ENCODE measurements around the gene CCT4. TPM values are rescaled to one million over a fixed set of nuclear protein-coding genes. Genes with fewer than 3 reads are reported as not detected.

CCT4 gene, protein sequence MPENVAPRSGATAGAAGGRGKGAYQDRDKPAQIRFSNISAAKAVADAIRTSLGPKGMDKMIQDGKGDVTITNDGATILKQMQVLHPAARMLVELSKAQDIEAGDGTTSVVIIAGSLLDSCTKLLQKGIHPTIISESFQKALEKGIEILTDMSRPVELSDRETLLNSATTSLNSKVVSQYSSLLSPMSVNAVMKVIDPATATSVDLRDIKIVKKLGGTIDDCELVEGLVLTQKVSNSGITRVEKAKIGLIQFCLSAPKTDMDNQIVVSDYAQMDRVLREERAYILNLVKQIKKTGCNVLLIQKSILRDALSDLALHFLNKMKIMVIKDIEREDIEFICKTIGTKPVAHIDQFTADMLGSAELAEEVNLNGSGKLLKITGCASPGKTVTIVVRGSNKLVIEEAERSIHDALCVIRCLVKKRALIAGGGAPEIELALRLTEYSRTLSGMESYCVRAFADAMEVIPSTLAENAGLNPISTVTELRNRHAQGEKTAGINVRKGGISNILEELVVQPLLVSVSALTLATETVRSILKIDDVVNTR
- total RNA-seq, result 100 to 1,000 TPM; 112 to 192 TPM

DNA sequence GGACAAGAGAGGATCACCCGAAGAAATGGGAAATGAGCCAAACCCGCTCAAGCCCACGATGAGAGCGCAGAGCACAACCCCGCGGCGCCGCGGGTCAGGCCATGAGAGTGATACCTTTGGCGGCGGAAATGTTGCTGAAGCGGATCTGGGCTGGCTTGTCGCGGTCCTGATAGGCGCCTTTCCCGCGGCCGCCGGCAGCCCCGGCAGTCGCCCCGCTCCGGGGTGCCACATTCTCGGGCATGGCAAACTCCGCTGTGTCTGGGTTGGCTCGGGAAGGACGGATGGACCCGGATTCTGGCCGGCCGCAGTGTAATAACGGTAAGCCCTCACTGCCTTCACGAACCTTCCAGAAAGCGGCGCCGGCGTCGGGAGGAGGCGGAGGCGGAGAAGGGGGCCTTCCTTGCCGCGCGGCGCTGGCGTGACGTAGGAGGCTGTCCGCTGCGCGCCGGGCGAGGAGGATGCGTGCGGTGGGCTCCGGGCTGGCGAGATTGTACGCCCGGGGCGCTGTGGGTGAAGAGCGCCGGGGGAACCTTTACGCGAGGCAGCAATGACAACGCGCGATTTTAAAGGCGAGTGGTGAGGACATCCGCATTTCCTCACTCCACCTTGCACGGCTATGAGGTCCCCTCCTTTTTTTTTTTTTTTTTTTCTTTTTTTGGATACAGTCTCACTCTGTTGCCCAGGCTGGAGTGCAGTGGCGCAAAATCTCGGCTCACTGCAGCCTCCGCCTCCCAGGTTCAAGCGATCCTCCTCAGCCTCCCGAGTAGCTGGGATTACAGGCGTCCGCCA lies at the start of gene CCT4:
TSS of gene CCT4 (minus strand) at position 390 of the 789 bp plus-strand sequence. CDS start at position 241, 149 bp downstream.

DNA sequence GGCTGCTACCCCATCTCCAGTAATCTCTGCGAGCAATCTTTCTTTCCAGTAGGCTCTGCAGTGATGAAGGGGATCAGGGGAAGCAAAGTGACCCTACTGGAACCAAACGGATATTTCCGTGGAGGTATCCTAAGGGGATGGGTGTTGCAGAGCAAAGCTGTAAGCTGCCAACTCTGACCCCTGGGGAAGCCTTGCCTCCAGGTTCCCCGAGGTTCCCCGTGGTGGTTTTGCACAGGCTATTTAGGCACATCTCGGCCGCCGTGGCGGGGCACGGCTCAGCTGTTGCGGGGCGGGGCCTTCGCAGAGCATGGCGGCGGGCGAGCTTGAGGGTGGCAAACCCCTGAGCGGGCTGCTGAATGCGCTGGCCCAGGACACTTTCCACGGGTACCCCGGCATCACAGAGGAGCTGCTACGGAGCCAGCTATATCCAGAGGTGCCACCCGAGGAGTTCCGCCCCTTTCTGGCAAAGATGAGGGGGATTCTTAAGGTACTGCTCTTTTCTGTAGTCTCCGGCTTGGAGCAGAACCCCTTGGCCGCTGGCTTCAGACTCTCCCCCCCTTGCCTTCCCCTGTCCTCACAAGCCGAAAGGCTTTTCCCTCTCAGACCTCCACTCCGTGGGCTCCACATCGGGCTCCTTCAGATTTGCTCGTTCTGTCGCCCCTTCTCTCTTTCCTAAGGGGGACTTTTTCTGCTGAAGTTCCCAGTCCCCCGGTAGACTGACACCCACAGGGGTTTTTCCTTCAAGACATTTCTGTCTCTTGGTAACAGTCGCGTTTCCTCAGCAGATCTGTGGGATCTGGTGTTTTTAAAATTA lies 17.1 kb upstream of the CCT4 start, which contains the start of gene COMMD1:
TSS of gene COMMD1 (plus strand) at position 303 of the 814 bp plus-strand sequence. CDS start at position 308, 5 bp downstream.

DNA sequence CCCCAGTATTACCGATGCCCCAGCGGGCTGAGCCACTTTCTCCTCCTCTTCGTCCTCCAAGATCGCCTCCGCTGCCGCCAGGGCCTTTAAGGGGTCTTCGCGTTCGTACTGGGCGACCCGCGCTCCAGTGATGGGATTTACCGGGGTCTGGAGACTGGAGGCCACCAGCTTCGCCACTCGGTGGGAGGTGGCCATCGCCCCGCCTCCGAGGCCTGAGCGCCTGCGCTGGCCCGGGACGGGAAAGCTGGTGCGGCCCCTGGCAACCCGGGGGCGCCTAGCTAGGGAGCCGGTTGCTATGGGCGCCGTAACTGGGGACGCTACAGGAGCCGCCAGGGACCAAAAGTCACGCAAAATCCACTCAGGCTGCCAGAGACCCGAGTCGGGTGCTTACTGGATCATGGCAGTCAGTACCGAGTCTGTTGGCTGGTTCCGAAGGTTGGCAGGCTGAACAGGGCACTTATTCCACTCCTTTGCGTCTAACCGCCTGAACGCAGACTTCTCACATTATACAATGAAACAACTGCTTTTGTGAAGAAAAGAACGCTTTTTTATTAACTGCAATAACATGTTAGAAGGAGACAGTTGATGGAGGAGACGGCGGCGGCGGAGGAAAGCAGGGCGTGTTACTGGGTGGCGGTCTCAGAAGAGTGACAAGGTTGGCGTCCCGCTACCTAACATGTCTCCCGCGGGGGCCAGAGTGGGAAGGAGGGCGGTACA lies 34.5 kb downstream of the CCT4 start, which contains the start of gene FAM161A:
TSS of gene FAM161A (minus strand) at position 214 of the 717 bp plus-strand sequence. CDS start at position 195, 19 bp downstream.

Small RNA genes lying within 50 kb of the gene (small RNA-seq; reads per million reads assigned to genes)
- gene RF00019, result 0 reads per million in 2 donors

Other genes starting within 250 kb of the CCT4 start
- gene FAM161A, start 34.6 kb downstream of the CCT4 start, total RNA-seq, result 1 to 10 TPM; 4.3 to 7.9 TPM
- gene COMMD1, start 17.0 kb upstream of the CCT4 start, total RNA-seq, result 10 to 100 TPM; 44.0 to 50.2 TPM